ENCODE results near the gene RPP40.

RPP40 gene

GRCh38 chr6:4969609-4970285 is 34.1 kb downstream of the RPP40 start:
- no peak for DNase-seq (ENCODE audit: low read depth)

GRCh38 chr6:4967301-4968030 is 36.4 kb downstream of the RPP40 start:
- DNase-seq (ENCODE audit: low read depth): peak; percentile 18

GRCh38 chr6:4965562-4966389 is 38.1 kb downstream of the RPP40 start:
- no peak for DNase-seq (ENCODE audit: low read depth)

GRCh38 chr6:4964675-4965561 is 38.9 kb downstream of the RPP40 start:
- DNase-seq (ENCODE audit: low read depth): no peak

GRCh38 chr6:4962905-4963304 is 40.9 kb downstream of the RPP40 start:
- DNase-seq (ENCODE audit: low read depth): peak; percentile 25

- DNase-seq (ENCODE audit: low read depth): no peak
Measured at GRCh38 chr6:4961322-4962168, 42.3 kb downstream of the RPP40 start.

- DNase-seq (ENCODE audit: low read depth): peak; percentile 12
Measured at GRCh38 chr6:4958624-4959023, 45.2 kb downstream of the RPP40 start.

GRCh38 chr6:4957521-4958231 is 46.2 kb downstream of the RPP40 start:
- DNase-seq (ENCODE audit: low read depth): no peak

- no peak for DNase-seq (ENCODE audit: low read depth)
Measured at GRCh38 chr6:4956625-4957024, 47.2 kb downstream of the RPP40 start.

- no peak for DNase-seq (ENCODE audit: low read depth)
Measured at GRCh38 chr6:4953440-4953839, 50.4 kb downstream of the RPP40 start.

- DNase-seq (ENCODE audit: low read depth): no peak
Measured at GRCh38 chr6:4950836-4951533, 52.9 kb downstream of the RPP40 start.

- no peak for DNase-seq (ENCODE audit: low read depth)
Measured at GRCh38 chr6:4950076-4950475, 53.8 kb downstream of the RPP40 start.

GRCh38 chr6:4948781-4949450 is 54.9 kb downstream of the RPP40 start:
- no peak for DNase-seq (ENCODE audit: low read depth)

GRCh38 chr6:4947716-4948115 is 56.1 kb downstream of the RPP40 start:
- DNase-seq (ENCODE audit: low read depth): no peak

- no peak for DNase-seq (ENCODE audit: low read depth)
Measured at GRCh38 chr6:4946521-4946920, 57.3 kb downstream of the RPP40 start.
